ENCODE results near the gene TMEM134.
A peak's percentile ranks its signal among the peaks of the same experiment; 100 is the strongest.
"Not testable (repeated sequence)": the region's sequence is repeated elsewhere in the genome, so short reads cannot be mapped to it uniquely, and the experiment has no call there.

TMEM134 gene

DNA sequence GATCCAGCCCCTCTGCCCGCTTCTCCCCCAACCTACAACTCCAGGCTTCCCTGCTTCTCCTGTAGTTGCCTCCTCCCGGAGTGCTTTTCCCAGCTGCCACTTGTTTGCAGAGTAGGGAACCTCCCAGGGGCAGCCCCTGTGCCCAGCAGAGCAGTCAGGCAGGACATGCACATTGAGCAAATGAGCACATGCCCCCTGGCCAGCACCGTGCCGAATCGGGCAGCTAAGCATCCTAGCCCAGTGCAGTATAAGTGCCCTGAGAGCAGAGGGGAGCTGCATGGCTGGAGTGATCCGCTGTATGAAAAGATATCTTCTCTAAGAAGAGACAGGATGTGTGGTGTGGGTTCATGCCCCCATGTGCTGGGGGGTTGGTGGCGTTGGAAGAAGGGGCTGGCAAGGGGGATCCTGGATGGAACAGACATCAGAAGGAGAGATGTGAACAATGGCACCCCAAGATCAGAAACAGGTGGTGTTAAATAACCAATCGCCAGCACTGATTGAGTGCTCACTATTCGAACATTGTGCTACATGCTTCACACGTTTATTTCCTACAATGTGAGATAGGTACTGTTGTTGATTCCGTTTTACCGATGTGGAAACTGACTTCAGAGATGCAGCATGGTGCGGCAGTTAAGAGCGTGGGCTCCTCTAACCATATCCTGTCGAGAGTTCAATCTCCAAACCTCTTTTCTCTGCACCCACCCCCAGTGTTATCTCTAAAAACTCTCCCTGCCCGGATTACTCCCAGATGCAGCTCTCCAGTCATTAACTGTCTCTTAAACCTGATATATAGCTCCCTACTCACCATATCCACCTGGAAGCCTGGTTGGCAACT is 15.0 kb upstream of the TMEM134 start:
- H4K20me1 ChIP-seq = peaks cover 19 to 54% (median 37%) of the 10 kb centered on the region in 11 experiments; a peak in 20 of 22 replicates
- peak overlapping the region; percentile 79 to 93 (median 84) for H3K9ac ChIP-seq
- H3K9me3 ChIP-seq (replicated peaks in 1 of 11) = no peaks in the 10 kb centered on the region
- H3K4me3 ChIP-seq = peak overlapping the region; percentile 60 to 78 (median 67)
- H3K4me2 ChIP-seq = peak overlapping the region; percentile 91 to 100 (median 97)
- H3K27ac ChIP-seq = peak overlapping the region; percentile 72 to 95 (median 89); a peak in 21 of 22 replicates
- peaks cover 24 to 32% (median 27%) of the 10 kb centered on the region in 11 experiments for H3K36me3 ChIP-seq
- H3K4me1 ChIP-seq = peaks cover 45 to 51% (median 48%) of the 10 kb centered on the region in 10 experiments
- no peaks in the 10 kb centered on the region for H3K27me3 ChIP-seq
- no peak for TF ChIP-seq Cebpa-rat (IDR thresholded peaks at IDR 0.05)

DNA sequence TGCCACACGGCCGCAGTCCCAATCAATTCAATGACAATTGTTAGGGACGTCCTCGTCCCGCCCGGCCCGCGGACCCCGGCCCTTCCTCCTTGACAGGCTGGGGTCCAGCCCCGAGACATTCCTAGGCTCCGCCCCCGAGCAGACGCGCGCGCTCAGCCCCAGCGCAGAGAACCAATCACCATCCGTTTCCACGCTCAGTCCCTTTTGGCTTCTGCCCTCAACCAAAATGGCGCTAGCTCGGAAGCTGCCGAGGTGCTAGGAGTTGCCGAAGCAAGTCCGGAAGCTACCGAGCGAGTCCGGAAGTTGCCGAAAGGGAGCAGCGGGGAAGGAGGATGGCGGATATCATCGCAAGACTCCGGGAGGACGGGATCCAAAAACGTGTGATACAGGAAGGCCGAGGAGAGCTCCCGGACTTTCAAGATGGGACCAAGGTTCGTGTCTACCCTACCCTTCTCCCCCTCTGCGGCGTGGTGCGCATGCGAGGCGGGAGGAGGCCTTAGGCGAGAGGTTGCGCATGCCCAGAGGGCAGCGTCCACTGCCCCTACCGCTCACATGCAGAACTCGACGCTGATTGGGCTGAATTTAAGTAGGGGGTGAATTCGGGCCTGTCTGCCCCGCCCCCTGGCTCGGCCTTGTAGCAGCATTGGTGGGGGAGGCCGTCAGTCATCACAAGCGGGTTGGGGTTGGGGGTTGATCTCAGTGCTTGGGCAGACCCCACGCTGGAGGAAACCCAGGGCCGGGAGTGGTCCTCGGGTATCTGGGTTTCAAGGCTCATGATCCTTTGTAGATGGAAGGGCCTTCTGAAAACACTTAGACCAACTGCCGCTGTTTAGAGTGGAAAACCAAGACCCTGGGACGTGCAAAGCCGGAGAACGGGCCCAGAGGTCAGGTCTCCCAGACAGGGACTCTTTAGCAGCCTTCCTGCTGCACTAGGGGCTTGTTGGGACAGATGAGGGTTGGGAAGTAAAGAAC is 14.1 kb upstream of the TMEM134 start, which contains the start of gene AIP:
AIP (plus strand) TSS at position 200 of the 972 bp plus-strand sequence; CDS start at position 333, 133 bp downstream.
- Histone ChIP-seq H3K27ac (peak within 1 kb of the TSS; percentile 72 to 95 (median 89)), H3K36me3 (peaks cover 16 to 23% (median 19%) of the 10 kb centered on the region in 11 experiments), H3K27me3 (no peaks in the 10 kb centered on the region), H3K9me3 (replicated peaks in 1 of 11) (0 out of 22 replicates have a peak, but pooled peaks cover 0 to 1% (median 0%) of the 10 kb centered on the region in 11 experiments), H3K4me3 (peak within 1 kb of the TSS; percentile 60 to 78 (median 67)), H4K20me1 (peaks cover 19 to 45% (median 30%) of the 10 kb centered on the region in 11 experiments; a peak in 19 of 22 replicates), H3K4me1 (peaks cover 44 to 51% (median 48%) of the 10 kb centered on the region in 10 experiments), H3K4me2 (peak within 1 kb of the TSS; percentile 91 to 100 (median 97)), H3K9ac (peak within 1 kb of the TSS; percentile 79 to 93 (median 84))
- TF ChIP-seq Cebpa-rat (IDR thresholded peaks at IDR 0.05) = no peak

DNA sequence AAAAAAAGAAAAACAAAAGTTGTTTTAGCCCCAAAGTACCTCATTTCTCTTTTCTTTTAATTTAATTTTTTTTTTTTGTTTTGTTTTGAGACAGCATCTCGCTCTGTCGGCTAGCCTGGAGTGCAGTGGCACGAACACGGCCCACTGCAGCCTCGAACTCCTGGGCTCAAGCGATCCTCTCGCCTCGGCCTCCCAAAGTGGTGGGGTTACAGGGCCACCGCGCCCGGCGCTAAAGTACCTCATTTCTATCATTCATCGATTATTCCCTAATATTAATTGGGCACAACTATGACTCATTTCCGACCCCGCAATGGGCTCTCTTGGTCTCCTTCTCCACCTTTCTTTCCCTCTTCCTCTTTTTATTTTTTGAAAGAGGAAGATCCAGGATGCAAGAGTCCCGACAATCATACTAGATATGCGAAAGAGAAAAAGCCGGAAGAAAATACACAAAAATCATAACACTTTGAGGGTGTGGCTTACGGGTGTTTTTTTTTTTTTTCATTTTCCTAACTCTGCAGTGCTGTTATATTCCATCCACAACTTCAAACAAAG is 13.3 kb upstream of the TMEM134 start:
- TF ChIP-seq Cebpa-rat (IDR thresholded peaks at IDR 0.05) = no peak
- H3K9ac ChIP-seq = peak overlapping the region; percentile 79 to 93 (median 84)
- peak overlapping the region; percentile 60 to 78 (median 67) for H3K4me3 ChIP-seq

DNA sequence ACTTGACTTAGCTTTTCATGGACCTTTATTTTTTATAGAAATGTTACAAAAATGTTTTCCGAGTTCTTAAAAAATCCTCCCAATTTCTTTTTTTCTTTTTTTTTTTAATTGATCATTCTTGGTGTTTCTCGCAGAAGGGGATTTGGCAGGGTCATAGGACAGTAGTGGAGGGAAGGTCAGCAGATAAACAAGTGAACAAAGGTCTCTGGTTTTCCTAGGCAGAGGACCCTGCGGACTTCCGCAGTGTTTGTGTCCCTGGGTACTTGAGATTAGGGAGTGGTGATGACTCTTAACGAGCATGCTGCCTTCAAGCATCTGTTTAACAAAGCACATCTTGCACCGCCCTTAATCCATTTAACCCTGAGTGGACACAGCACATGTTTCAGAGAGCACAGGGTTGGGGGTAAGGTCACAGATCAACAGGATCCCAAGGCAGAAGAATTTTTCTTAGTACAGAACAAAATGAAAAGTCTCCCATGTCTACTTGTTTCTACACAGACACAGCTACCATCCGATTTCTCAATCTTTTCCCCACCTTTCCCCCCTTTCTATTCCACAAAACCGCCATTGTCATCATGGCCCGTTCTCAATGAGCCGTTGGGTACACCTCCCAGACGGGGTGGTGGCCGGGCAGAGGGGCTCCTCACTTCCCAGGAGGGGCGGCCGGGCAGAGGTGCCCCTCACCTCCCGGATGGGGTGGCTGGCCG is 8.4 kb upstream of the TMEM134 start:
- not testable (repeated sequence) for H3K4me3 ChIP-seq, H3K27ac ChIP-seq, H3K4me2 ChIP-seq, H4K20me1 ChIP-seq, H3K36me3 ChIP-seq, H3K9ac ChIP-seq, H3K27me3 ChIP-seq
- H3K9me3 ChIP-seq (replicated peaks in 1 of 11) = peaks cover 0 to 22% (median 7%) of the 10 kb centered on the region in 11 experiments; a peak in 12 of 22 replicates
- H3K4me1 ChIP-seq = peaks cover 9 to 19% (median 10%) of the 10 kb centered on the region in 10 experiments

More for the DNA sequence above, 13.3 kb upstream of the TMEM134 start:
- Histone ChIP-seq H4K20me1 (peaks cover 17 to 37% (median 23%) of the 10 kb centered on the region in 11 experiments; a peak in 19 of 22 replicates), H3K27ac (peak overlapping the region; percentile 72 to 95 (median 89)), H3K9me3 (replicated peaks in 1 of 11) (0 out of 22 replicates have a peak, but pooled peaks cover 0 to 6% (median 0%) of the 10 kb centered on the region in 11 experiments), H3K36me3 (peaks cover 8 to 15% (median 11%) of the 10 kb centered on the region in 11 experiments), H3K4me2 (peak overlapping the region; percentile 67 to 99 (median 95)), H3K4me1 (peaks cover 44 to 51% (median 48%) of the 10 kb centered on the region in 10 experiments), H3K27me3 (no peaks in the 10 kb centered on the region)

DNA sequence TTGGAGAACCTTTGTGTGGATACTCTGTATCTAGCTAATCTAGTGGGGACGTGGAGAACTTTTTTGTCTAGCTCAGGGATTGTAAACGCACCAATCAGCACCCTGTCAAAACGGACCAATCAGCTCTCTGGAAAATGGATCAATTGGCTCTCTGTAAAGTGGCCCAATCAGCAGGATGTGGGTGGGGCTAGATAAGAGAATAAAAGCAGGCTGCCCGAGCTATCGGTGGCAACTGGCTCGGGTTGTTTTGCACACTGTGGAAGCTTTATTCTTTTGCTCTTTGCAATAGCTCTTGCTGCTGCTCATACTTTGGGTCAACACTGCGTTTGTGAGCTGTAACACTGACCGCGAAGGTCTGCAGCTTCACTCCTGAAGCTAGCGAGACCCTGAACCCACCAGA is 7.6 kb upstream of the TMEM134 start:
- not testable (repeated sequence) for H3K27ac ChIP-seq, H3K4me2 ChIP-seq, H3K27me3 ChIP-seq, H3K9ac ChIP-seq, H3K4me3 ChIP-seq, H3K36me3 ChIP-seq, H4K20me1 ChIP-seq
- H3K9me3 ChIP-seq (replicated peaks in 1 of 11) = peaks cover 0 to 22% (median 7%) of the 10 kb centered on the region in 11 experiments; a peak in 12 of 22 replicates
- peaks cover under 1 to 12% (median 3%) of the 10 kb centered on the region in 10 experiments; a peak in 17 of 20 replicates for H3K4me1 ChIP-seq

DNA sequence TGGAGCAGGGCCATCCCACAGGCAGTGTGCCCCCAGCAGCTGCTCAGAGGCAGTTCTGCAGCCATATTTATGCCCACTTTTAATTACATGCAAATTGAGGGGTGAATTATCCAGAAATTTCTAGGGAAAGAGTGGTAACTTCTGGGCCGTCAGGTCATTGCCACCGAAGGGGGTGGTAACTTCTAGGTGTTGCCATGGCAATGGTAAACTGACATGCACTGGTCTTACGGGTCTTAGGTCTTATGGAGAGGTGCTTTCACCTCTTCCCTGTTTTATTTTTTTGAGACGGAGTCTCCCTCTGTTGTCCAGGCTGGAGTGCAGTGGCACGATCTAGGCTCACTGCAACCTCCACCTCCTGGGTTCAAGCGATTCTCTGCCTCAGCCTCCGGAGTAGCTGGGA is 3.8 kb upstream of the TMEM134 start:
- no peaks in the 10 kb centered on the region for H3K36me3 ChIP-seq
- no peak overlapping the region for H3K27ac ChIP-seq
- no peak overlapping the region for H3K4me3 ChIP-seq
- no peak overlapping the region for H3K4me2 ChIP-seq
- H3K27me3 ChIP-seq = no peaks in the 10 kb centered on the region
- TF ChIP-seq Cebpa-rat (IDR thresholded peaks at IDR 0.05) = no peak
- no peak overlapping the region for H3K9ac ChIP-seq
- H4K20me1 ChIP-seq = no peaks in the 10 kb centered on the region
- H3K9me3 ChIP-seq (replicated peaks in 1 of 11) = peaks cover 0 to 18% (median 7%) of the 10 kb centered on the region in 11 experiments; a peak in 12 of 22 replicates
- H3K4me1 ChIP-seq = peaks cover 14 to 31% (median 21%) of the 10 kb centered on the region in 10 experiments

DNA sequence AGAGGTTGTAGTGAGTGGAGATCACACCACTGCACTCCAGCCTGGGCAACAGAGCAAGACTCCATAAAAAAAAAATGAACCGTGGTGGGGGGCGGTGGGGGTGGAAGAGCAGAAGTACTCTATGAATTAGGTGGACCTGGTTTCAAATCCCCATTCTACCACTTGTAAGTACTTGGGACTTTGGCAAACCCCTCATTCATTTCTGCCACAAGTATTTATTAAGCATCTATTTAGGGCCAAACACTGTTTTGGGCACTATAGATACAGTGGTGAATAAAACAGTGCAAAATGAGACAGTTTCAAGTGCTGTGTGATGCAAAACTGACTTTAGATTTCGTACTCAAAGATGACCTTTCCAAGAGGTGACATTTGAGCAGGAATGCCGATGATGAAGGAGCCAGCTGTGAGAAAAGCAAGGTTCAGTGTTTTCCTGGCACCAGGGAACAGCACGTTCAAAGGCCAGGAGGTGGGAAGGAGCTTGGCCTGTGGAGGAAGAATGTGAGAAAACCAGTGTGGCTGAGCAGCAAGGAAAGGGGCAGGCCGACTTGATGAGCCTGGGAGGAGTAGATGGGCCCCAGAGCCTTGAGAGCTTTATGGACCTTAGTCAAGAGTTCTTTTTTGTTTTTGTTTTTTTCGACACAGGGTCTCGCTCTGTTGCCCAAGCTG is 1.4 kb upstream of the TMEM134 start:
- H3K9ac ChIP-seq = no peak overlapping the region; a peak in 1 of 22 replicates
- H3K27me3 ChIP-seq = no peaks in the 10 kb centered on the region
- no peaks in the 10 kb centered on the region for H3K36me3 ChIP-seq
- no peak for TF ChIP-seq Cebpa-rat (IDR thresholded peaks at IDR 0.05)
- 0 out of 22 replicates have a peak, but pooled peaks cover 0 to under 1% (median 0%) of the 10 kb centered on the region in 11 experiments for H3K9me3 ChIP-seq (replicated peaks in 1 of 11)
- H3K4me3 ChIP-seq = no peak overlapping the region
- H4K20me1 ChIP-seq = no peaks in the 10 kb centered on the region
- H3K4me2 ChIP-seq = peak overlapping the region in 3 of 11 experiments; percentile 6 to 95 (median 90); a peak in 3 of 22 replicates
- H3K4me1 ChIP-seq = peaks cover 34 to 54% (median 45%) of the 10 kb centered on the region in 10 experiments
- no peak overlapping the region for H3K27ac ChIP-seq

All from BLaER1 treated with 17β-estradiol and CSF1 and Interleukin-3, amounts not matched to agents 10 nM and 100 nM (cell line).